ENCODE measurements around the gene SOX14. TPM values are rescaled to one million over a fixed set of nuclear protein-coding genes. Genes with fewer than 3 reads are reported as not detected.

Gene SOX14
- total RNA-seq = not detected

DNA sequence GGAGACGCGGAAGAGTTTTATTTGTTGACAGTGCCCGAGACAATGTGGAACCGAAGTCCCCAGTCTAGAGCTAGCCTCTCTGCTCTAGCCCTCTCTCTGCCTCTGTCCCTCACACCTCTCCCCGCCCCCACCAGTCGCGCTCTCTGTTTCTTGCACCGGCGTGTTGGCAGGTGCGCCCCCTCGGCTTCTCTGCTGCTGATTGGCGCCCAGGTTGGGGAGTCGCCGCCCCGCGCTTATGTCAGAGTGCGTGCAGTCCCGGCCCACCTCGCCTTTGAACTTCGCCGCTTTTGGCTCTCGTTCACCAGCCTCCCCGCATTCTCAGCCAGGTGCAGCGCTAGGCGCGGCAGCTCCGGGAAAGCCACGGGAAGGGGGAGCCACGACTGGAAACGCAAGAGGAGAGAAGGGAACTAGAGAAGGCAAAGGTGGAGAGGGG, at the start of gene SOX14:
SOX14 (plus strand) TSS at position 315 of the 433 bp plus-strand sequence. CDS start 470 bp downstream, outside the sequence.
- TF ChIP-seq, protein P1, sequence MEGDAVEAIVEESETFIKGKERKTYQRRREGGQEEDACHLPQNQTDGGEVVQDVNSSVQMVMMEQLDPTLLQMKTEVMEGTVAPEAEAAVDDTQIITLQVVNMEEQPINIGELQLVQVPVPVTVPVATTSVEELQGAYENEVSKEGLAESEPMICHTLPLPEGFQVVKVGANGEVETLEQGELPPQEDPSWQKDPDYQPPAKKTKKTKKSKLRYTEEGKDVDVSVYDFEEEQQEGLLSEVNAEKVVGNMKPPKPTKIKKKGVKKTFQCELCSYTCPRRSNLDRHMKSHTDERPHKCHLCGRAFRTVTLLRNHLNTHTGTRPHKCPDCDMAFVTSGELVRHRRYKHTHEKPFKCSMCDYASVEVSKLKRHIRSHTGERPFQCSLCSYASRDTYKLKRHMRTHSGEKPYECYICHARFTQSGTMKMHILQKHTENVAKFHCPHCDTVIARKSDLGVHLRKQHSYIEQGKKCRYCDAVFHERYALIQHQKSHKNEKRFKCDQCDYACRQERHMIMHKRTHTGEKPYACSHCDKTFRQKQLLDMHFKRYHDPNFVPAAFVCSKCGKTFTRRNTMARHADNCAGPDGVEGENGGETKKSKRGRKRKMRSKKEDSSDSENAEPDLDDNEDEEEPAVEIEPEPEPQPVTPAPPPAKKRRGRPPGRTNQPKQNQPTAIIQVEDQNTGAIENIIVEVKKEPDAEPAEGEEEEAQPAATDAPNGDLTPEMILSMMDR (IDR thresholded peaks at IDR 0.05; ENCODE audit: low read depth) = no peak

DNA sequence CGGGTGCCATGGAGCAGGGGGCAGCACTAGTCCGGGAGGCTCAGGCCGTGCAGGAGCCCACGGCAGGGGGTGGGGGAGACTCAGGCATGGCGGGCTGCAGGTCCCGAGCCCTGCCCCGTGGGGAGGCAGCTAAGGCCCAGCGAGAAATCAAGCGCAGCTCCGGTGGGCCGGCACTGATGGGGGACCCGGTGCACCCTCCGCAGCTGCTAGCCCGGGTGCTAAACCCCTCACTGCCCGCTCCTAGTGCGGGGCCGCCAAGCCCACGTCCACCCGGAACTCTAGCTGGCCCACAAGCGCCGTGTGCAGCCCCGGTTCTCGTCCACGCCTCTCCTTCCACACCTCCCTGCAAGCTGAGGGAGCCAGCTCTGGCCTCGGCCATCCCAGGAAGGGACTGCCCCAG, 49.6 kb upstream of the SOX14 start:
- TF ChIP-seq, protein P1 (IDR thresholded peaks at IDR 0.05; ENCODE audit: low read depth) = no peak

DNA sequence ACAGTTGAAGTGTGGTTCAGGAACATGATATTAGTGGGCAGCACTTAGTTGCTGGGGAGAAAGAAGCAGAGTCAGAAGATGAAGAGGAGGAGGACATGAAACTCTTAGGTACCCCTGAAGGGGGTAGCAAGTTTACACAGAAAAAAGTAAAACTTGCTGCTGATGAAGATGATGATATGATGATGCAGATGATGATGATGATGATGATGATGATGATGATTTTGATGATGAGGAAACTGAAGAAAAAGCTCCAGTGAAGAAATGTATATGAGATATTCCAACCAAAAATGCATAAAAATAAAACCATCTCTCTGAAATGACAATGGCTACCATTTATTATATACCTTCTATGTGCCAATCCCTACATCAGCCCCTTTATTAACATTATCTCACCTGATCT, 39.9 kb upstream of the SOX14 start:
- TF ChIP-seq, protein P1 (IDR thresholded peaks at IDR 0.05; ENCODE audit: low read depth) = no peak

DNA sequence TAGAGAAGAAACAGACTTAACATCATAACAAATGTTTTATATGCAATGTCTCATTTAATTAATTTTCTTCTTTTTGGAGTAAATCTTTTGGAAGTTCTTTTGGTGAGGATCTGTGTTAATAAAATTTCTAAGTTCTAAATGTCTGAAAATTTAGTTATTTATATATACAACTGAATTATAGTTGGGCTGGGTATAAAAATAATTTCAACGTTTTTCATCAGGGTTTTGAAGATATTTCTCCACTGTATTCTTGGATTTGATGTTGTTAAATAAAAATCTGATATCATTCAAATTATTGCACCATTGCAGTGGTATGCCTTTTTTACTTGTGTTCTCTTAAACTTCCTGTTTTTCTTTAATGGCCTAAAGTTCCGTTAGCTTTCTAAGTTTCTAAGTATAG, 26.9 kb upstream of the SOX14 start:
- TF ChIP-seq, protein P1 (IDR thresholded peaks at IDR 0.05; ENCODE audit: low read depth) = no peak

DNA sequence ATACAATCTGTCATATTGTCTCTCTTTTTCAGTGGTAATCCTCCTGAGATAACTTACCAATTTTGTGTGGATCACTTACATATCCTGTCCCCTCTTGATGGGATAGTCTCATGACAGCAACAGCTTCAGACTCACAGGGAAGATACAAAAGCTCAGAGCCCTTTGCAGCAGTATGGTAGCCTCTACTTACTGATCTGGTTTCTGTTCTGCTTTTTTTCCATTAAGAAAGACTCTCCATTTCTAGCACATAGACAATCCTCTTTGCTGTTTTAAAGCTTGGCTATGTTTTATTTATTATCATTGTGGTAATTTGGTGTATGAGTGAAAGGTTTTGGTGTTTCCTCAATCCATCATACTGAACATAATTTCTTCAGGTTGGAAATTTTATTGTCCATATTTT, 25.4 kb upstream of the SOX14 start:
- TF ChIP-seq, protein P1 (IDR thresholded peaks at IDR 0.05; ENCODE audit: low read depth) = no peak

DNA sequence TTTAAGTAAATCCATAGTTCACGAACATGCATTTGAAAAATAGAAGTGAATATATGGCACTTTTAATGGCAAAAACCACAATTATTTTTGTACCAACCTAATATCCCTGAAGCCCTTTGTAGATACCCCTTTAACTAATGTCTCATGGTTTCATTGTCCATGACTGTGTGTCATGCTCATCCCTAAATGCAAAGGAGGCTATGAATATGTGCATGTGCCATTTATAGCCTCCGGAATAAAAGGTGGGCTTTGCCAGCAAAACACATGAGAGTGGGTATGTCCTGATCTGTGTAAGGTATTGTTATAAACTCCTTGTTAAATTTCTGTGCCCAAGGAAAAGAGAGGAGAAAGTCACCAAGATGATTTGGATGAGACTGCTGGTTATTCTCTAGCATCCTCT, 20.5 kb upstream of the SOX14 start:
- TF ChIP-seq, protein P1 (IDR thresholded peaks at IDR 0.05; ENCODE audit: low read depth) = no peak

DNA sequence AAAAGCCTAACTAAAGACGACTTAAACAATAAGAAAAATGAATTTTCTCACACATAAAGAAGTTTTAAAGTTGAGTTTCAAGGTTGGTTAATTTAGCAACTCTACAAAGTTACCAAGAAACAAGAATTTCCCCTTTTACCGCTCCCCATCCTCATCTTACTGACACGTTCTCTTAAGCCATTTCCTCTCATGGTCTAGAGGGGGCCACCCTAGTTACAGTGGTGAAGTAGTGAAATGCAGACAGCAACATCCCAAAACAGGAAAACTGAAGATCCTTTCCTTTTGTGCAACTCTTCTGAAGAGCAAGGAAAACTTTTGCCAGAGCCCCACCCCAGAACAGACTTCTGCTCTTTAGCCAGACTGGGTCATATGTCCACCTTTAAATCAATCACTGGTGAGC, 17.3 kb upstream of the SOX14 start:
- TF ChIP-seq, protein P1 (IDR thresholded peaks at IDR 0.05; ENCODE audit: low read depth) = no peak

Measured in subcutaneous adipose tissue (tissue), 4 donors.